Hematopoietic multipotent progenitor cell (in vitro differentiated cells): ENCODE results near the gene SLC2A13. TPM values are rescaled to one million over a fixed set of nuclear protein-coding genes. Genes with fewer than 3 reads are reported as not detected.
"Not testable (repeated sequence)": the region's sequence is repeated elsewhere in the genome, so short reads cannot be mapped to it uniquely, and the experiment has no call there.

Experiments used
- DNase-seq, 3 donors: peaks; one replicate each; pipeline ENCODE4 v3.0.0-alpha.2; 2011 to 2015; ENCODE audit warnings: low read depth in 2 of 3, low spot score in 2 of 3
- total RNA-seq: library from RNA; depleted of rRNA; stranded (reverse); fragments of >200 nt; gene quantifications from one replicate; pipeline ENCODE4 v1.2.3, GENCODE V29; 2012

Gene SLC2A13
- total RNA-seq, 1 donor, result 4.0 TPM

DNA sequence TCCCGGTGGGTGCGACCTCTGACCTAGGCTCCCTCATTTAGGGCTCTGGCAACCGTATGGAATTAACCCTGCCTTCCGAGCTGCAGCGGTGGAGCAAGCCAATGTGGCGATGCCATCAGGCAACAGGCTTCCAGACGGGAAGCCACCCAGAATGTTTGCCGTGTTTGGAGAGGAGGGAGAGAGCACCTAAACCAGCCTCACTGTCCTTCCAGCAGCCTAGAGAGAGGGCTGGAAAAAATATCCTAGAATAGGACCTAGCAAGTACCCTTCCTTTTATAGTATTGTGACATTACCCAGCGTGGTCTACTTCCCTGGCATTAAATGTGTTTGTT, 287 bp upstream of the SLC2A13 start:
- DNase-seq, result no peak

- no peak for DNase-seq
Measured at GRCh38 chr12:40105265-40105514, 691 bp downstream of the SLC2A13 start.

GRCh38 chr12:40104461-40105264, 1.2 kb downstream of the SLC2A13 start:
- peak in 1 of 3 donors; percentile 0 for DNase-seq

DNA sequence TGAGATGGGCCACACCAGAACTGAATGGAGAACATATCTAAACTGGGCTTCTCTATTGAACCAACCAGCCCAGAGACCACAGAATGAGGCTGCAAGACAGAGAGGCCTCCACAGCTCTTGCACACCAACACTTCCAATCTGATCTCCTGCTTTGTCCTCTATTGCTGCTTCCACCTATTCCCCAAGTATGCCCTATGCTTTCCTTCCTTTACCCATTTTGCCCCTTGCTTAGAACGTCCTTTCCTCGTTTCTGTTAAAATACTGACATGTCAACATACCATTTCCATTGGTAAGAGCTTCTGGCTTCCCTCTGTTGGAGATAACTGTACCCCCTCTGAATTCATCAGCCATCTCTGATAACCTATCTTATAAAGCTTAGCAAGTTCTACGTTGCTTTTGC, 2.8 kb downstream of the SLC2A13 start:
- DNase-seq, result no peak

DNA sequence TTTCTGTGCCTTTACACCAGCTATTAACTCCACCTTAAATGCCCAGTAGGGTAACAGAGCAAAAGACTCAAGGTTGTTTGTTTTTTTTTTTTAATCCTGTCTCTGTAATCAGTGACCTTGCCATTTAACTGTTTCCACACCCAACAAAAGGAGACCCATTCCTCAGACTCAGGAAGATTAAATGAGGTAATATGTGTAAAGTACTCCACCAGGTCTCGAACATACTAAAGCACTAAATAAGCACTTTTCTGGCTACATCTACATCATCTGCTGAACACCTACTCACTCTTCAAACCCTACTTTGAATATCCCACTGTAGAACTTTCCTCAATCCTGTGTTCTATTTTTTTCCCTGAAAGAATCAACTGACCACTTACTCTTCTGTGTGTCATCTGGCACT, 4.1 kb downstream of the SLC2A13 start:
- no peak for DNase-seq

DNA sequence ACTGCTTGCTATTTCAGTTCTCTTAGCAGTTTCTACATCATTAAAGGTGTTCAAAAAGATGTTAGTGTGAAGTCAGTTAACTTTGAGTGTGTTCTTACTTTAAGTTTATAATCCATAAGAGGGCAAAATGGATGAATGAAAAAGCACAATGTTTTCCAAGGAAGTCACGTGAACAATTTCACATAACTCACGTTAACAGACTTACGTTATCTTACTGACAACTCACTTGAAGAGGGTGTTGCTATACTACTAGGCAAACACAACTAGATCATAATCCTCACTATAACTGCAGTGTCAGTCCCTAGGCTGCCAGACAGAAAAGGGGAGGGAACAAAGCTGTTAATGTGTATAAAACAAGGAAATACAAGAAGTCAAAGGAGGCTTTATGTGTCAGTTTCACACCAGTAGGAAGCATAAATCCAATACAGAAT, 6.4 kb downstream of the SLC2A13 start:
- peak in 1 of 3 donors; percentile 7 for DNase-seq

GRCh38 chr12:40098406-40099145, 7.3 kb downstream of the SLC2A13 start:
- no peak for DNase-seq

DNA sequence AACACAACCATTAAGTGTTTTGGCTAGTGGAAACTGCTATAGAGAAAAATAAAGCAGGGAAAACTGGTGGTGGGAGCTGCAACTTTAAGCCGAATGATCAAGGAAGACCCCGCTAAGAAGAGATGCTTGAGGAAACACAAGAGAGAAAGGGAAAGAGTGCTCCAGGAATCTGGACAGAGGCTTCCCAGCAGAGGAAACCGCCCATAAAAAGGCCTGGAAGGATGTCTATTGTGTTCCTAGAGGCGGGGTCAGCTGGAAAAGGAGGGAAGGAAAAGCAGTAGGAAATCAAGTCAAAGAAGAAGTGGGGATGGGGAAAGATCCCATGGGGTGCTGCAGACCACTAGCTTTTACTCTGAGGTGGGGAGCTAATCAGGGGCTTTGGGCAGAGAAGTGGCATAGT, 12.4 kb downstream of the SLC2A13 start:
- no peak for DNase-seq

- no peak for DNase-seq
Measured at GRCh38 chr12:40086471-40086870, 19.4 kb downstream of the SLC2A13 start.

DNA sequence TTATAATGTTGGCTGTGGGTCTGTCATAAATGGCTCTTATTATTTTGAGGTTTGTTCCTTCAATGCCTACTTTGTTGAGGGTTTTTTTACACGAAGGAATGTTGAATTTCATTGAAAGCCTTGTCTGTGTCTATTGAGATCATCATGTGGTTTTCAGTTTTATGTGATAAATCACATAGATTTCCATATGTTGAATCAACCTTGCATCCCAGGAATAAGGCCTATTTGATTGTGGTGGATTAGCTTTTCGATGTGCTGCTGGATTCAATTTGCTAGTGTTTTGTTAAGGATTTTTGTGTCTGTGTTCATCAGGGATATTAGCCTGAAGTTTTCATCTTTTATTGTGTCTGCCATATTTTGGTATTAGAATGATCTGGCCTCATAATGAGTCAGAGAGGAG, 27.6 kb downstream of the SLC2A13 start:
- DNase-seq, result no peak

DNA sequence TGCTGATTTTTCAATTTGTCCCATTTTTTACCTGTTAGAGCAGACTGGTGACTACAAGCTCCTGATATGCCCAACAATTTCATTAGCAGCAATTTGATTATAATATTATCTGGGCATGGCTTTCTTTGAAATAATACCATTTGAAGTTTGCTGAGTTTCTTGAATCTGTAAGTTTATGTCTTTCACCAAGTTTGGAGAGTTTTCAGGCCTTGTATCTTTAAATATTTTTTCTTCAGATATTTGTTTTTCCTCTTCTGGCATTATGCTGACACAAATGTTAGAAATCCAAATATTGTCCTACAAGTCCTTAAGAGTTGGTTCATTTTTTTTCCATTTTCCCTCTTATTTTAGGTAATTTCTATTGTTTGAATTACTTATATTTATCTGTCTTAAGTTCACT, 30.4 kb downstream of the SLC2A13 start:
- no peak for DNase-seq

- no peak for DNase-seq
Measured at GRCh38 chr12:40068416-40068815, 37.5 kb downstream of the SLC2A13 start.

- no peak for DNase-seq
Measured at GRCh38 chr12:40065636-40066035, 40.2 kb downstream of the SLC2A13 start.

DNA sequence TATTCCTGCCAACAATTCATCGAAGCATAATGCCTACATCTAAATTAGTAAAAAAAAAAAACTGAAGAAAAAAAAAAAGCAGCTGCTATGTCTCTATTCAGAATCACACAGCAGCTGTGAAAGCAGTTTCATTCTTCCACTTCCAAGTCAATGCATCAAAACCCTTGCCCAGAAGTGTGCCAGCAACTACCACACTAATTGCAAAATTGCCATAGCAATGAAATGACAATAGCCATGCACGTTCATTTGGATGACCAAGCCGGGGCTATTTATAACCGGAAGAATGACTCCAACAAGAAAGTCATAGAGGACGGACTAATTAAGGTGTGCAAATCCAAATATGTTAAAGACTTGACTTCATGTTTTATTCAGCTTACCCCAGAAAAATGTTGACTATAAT, 42.5 kb downstream of the SLC2A13 start:
- DNase-seq, result no peak

- no peak for DNase-seq
Measured at GRCh38 chr12:40058721-40059190, 47.1 kb downstream of the SLC2A13 start.

- no peak for DNase-seq
Measured at GRCh38 chr12:40056373-40056772, 49.5 kb downstream of the SLC2A13 start.

GRCh38 chr12:40055776-40056175, 50.1 kb downstream of the SLC2A13 start:
- no peak for DNase-seq

GRCh38 chr12:40055228-40055579, 50.7 kb downstream of the SLC2A13 start:
- no peak for DNase-seq

DNA sequence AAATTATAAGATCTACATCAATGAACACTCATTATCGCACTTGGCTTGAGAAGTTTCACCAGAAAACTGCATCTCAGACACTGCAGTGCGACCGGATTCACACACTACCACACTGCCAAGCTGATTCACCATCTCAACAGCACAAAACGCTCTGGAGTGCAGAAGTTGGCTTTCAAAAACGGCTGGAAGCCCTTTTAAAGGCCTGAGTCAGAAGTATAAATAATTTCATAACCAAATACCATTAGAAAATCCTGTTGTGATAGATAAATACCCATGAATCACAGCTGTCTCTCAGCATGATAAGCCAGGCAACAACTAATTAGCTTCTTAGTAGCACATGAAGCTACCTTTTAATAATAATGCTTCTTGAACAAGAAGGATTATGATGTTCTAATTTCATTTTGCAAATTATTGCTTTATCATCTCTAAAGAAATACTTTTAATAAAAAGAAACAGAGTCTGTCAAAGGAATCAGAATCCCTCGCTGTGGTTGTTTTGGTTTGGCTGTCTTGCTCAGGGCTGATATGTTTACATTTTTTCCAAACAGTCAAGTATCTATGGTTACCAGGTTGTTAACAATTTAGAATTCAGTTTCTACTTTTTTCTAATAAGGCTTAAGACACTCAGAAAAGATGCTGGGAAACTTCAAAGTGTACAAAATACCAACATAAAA, 51.2 kb downstream of the SLC2A13 start:
- no peak for DNase-seq

DNA sequence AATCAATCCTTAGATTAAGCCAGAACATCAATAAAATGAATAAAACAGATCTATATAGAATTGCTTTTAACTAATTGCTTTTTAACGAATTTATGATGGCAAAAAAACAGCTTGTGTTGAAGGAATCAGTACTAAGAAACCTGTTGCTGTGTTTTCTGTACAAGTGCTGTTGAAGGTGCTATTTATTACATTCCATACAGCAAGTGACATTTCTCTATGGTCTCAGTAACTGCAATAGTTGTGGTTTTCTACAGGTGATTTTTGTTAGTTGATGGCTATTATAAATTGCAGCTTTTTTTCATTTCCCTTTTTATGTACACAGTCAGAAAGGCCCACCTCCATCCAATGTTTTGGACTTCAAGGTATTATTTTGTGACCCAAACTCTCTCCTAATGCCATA, 56.6 kb downstream of the SLC2A13 start:
- DNase-seq, result no peak

GRCh38 chr12:40047002-40047401, 58.9 kb downstream of the SLC2A13 start:
- DNase-seq, result not testable (repeated sequence)

DNA sequence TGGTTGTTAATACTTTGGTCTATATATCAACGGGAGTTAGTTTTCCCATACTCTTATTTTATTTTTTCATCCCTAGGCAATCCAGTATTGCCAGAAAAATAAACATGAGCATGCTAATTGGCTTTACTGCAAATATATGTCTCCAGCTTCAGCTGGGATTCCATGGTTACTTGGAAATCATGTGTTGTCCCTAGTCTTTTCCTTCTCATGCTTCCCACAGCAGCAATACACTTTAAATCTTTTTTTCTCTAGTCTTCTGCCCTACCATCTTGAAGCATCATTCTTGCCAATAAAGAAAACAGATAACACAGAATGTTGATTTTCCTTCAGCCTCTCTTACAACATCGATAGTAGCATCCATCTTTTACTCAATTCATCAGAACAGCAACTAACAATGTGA, 60.2 kb downstream of the SLC2A13 start:
- no peak for DNase-seq
